Loucy (cell line): ENCODE measurements around the gene CEP57.

ENCODE experiments used
- EZH2phosphoT487 ChIP-seq: fragments of 200-600 bp; IDR thresholded peaks from 2 replicates; pipeline ENCODE4 v1.6.1; 2018; ENCODE audit warnings: antibody characterized with exemption, mild to moderate bottlenecking, moderate library complexity, borderline replicate concordance
- TF ChIP-seq, protein P1 (sequence below): fragments of 200-600 bp; sonication (generic); conservative IDR thresholded peaks from 2 replicates; pipeline ENCODE4 v1.5.1; 2014; ENCODE audit warnings: mild to moderate bottlenecking, antibody characterized with exemption, low read length

DNA sequence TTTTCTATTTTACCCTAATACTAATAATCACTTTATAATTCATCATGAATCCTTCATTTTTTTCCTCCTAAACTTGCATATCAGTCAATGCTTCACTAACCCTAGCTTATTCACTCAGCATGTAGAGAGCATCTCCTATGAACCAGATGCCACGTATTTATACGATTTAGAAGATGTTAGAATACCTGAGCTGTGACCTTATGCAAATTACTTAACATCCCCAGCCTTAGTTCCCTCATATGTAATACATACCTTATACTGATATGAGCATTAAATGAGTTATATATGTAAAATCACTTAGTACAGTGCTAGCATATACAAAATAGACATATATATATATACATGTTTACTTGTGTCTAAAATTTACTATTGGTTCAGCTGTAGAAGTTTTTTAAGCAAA lies 9.8 kb upstream of the CEP57 start:
- TF ChIP-seq, protein P1, sequence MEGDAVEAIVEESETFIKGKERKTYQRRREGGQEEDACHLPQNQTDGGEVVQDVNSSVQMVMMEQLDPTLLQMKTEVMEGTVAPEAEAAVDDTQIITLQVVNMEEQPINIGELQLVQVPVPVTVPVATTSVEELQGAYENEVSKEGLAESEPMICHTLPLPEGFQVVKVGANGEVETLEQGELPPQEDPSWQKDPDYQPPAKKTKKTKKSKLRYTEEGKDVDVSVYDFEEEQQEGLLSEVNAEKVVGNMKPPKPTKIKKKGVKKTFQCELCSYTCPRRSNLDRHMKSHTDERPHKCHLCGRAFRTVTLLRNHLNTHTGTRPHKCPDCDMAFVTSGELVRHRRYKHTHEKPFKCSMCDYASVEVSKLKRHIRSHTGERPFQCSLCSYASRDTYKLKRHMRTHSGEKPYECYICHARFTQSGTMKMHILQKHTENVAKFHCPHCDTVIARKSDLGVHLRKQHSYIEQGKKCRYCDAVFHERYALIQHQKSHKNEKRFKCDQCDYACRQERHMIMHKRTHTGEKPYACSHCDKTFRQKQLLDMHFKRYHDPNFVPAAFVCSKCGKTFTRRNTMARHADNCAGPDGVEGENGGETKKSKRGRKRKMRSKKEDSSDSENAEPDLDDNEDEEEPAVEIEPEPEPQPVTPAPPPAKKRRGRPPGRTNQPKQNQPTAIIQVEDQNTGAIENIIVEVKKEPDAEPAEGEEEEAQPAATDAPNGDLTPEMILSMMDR: no peak
- TF ChIP-seq EZH2phosphoT487: no peak
